ENCODE results near the gene COLGALT1.
"Not testable (repeated sequence)": the region's sequence is repeated elsewhere in the genome, so short reads cannot be mapped to it uniquely, and the experiment has no call there.

The COLGALT1 gene

GRCh38 chr19:17534767-17535166, 20.7 kb upstream of the COLGALT1 start:
- DNase-seq, result no peak

- no peak for DNase-seq
These were observed 18.5 kb upstream of the COLGALT1 start for GRCh38 chr19:17536955-17537354.

GRCh38 chr19:17538684-17539237, 16.7 kb upstream of the COLGALT1 start:
- peak; percentile 55 for DNase-seq

- DNase-seq, result peak; percentile 100
These were observed 16.0 kb upstream of the COLGALT1 start for GRCh38 chr19:17539238-17540117.

GRCh38 chr19:17540174-17540573, 15.3 kb upstream of the COLGALT1 start:
- DNase-seq, result no peak

GRCh38 chr19:17541184-17541759, 14.2 kb upstream of the COLGALT1 start:
- no peak for DNase-seq

GRCh38 chr19:17542042-17542441, 13.4 kb upstream of the COLGALT1 start:
- DNase-seq, result no peak

- DNase-seq, result no peak
These were observed 12.5 kb upstream of the COLGALT1 start for GRCh38 chr19:17542793-17543582.

- no peak for DNase-seq
These were observed 11.5 kb upstream of the COLGALT1 start for GRCh38 chr19:17543986-17544385.

- DNase-seq, result no peak
These were observed 11.0 kb upstream of the COLGALT1 start for GRCh38 chr19:17544418-17544817.

- no peak for DNase-seq
These were observed 7.3 kb upstream of the COLGALT1 start for GRCh38 chr19:17548145-17548544.

- no peak for DNase-seq
These were observed 6.2 kb upstream of the COLGALT1 start for GRCh38 chr19:17549085-17549740.

GRCh38 chr19:17550076-17550667, 5.3 kb upstream of the COLGALT1 start:
- DNase-seq, result no peak

- not testable (repeated sequence) for DNase-seq
These were observed 2.7 kb upstream of the COLGALT1 start for GRCh38 chr19:17552735-17553134.

- DNase-seq, result peak; percentile 28
These were observed 2.2 kb upstream of the COLGALT1 start for GRCh38 chr19:17553256-17553655.

- no peak for DNase-seq
These were observed 425 bp upstream of the COLGALT1 start for GRCh38 chr19:17554968-17555479.

GRCh38 chr19:17555929-17556813, 722 bp downstream of the COLGALT1 start:
- peak; percentile 89 for DNase-seq

GRCh38 chr19:17556995-17557394, 1.5 kb downstream of the COLGALT1 start:
- no peak for DNase-seq

- DNase-seq, result peak; percentile 60
These were observed 2.0 kb downstream of the COLGALT1 start for GRCh38 chr19:17557466-17557865.

GRCh38 chr19:17560205-17560595, 4.8 kb downstream of the COLGALT1 start:
- DNase-seq, result no peak

- no peak for DNase-seq
These were observed 6.6 kb downstream of the COLGALT1 start for GRCh38 chr19:17562097-17562496.
